Astrocyte (in vitro differentiated cells and primary cell): ENCODE measurements around the gene SLC25A21. TPM values are rescaled to one million over a fixed set of nuclear protein-coding genes. Genes with fewer than 3 reads are reported as not detected.

ENCODE experiments used
- DNase-seq: peaks from one replicate; pipeline ENCODE4 v3.0.0-alpha.2; 2010; ENCODE audit warnings: low read depth
- FAIRE-seq: peaks from 2 replicates; lab custom pipeline; 2011; peaks lifted over from hg19 to GRCh38; lab: Jason Lieb, UNC
- H2AFZ ChIP-seq: 2 replicates; pipeline ENCODE4 v1.6.0; 2012; ENCODE audit warnings: low read depth, low read length, inconsistent platforms
- H3K27ac ChIP-seq: 2 replicates; pipeline ENCODE4 v1.5.1; 2011; ENCODE audit warnings: low read depth, low read length, inconsistent platforms
- H3K27me3 ChIP-seq: 2 replicates; pipeline ENCODE4 v1.6.0; 2011; ENCODE audit warnings: low read length, inconsistent platforms; ENCODE audit not compliant: insufficient read depth
- H3K36me3 ChIP-seq: 2 replicates; pipeline ENCODE4 v1.5.1; 2011; ENCODE audit warnings: low read length, inconsistent platforms; ENCODE audit not compliant: insufficient read depth
- H3K4me1 ChIP-seq: 2 replicates; pipeline ENCODE4 v1.5.1; 2011; ENCODE audit warnings: low read length, inconsistent platforms; ENCODE audit not compliant: insufficient read depth
- H3K4me2 ChIP-seq: 2 replicates; pipeline ENCODE4 v1.6.0; 2012; ENCODE audit warnings: low read length, inconsistent platforms
- H3K4me3 ChIP-seq: 2 replicates; pipeline ENCODE4 v1.5.1; 2011; ENCODE audit warnings: low read depth, mild to moderate bottlenecking, low read length, inconsistent platforms; ENCODE audit not compliant: insufficient read depth
- H3K79me2 ChIP-seq: 2 replicates; pipeline ENCODE4 v1.6.0; 2012; ENCODE audit warnings: mild to moderate bottlenecking, low read length, inconsistent platforms; ENCODE audit not compliant: insufficient read depth
- H3K9ac ChIP-seq: 2 replicates; pipeline ENCODE4 v1.6.0; 2012; ENCODE audit warnings: mild to moderate bottlenecking, low read length, inconsistent platforms
- H3K9me3 ChIP-seq: 2 replicates; pipeline ENCODE4 v1.5.1; 2012; ENCODE audit warnings: low read depth, mild to moderate bottlenecking, low read length, inconsistent platforms; ENCODE audit not compliant: insufficient read depth
- H4K20me1 ChIP-seq: 2 replicates; pipeline ENCODE4 v1.6.0; 2012; ENCODE audit warnings: low read length, inconsistent platforms; ENCODE audit not compliant: insufficient read depth
- H3K27ac Mint-ChIP-seq: one replicate; pipeline ENCODE4 v1.8.0; 2021; ENCODE audit warnings: mild to moderate bottlenecking, mixed read lengths; ENCODE audit not compliant: unreplicated experiment
- H3K27me3 Mint-ChIP-seq: one replicate; pipeline ENCODE4 v1.8.0; 2021; ENCODE audit warnings: low read depth, mixed read lengths; ENCODE audit not compliant: unreplicated experiment
- H3K36me3 Mint-ChIP-seq: one replicate; pipeline ENCODE4 v1.8.0; 2021; ENCODE audit warnings: low read depth, mixed read lengths; ENCODE audit not compliant: unreplicated experiment
- H3K4me1 Mint-ChIP-seq: one replicate; pipeline ENCODE4 v1.8.0; 2021; ENCODE audit warnings: low read depth, mixed read lengths; ENCODE audit not compliant: unreplicated experiment
- H3K4me3 Mint-ChIP-seq: one replicate; pipeline ENCODE4 v1.8.0; 2021; ENCODE audit warnings: mild to moderate bottlenecking, moderate library complexity, mixed read lengths; ENCODE audit not compliant: unreplicated experiment
- H3K9me3 Mint-ChIP-seq: one replicate; pipeline ENCODE4 v1.8.0; 2021; ENCODE audit warnings: mild to moderate bottlenecking, mixed read lengths; ENCODE audit not compliant: unreplicated experiment
- CTCF ChIP-seq: IDR thresholded peaks from 2 replicates; pipeline ENCODE4 v1.5.1; 2011; ENCODE audit warnings: low read depth, mild to moderate bottlenecking, inconsistent platforms, low read length, moderate library complexity; ENCODE audit not compliant: insufficient read depth
- EZH2 ChIP-seq: IDR thresholded peaks from 2 replicates; pipeline ENCODE4 v1.6.1; 2012; ENCODE audit warnings: mild to moderate bottlenecking, low read length, inconsistent platforms; ENCODE audit not compliant: insufficient read depth
- total RNA-seq: library from RNA; stranded (reverse); gene quantifications from 2 replicates; pipeline ENCODE4 v1.2.1, GENCODE V29; 2021

SLC25A21 gene
- total RNA-seq, 1 donor from 2014 or later: 1.5 TPM

- peaks cover 29% of the 10 kb centered on the region for H3K4me1 Mint-ChIP-seq
- H3K27ac Mint-ChIP-seq: peak overlapping the region; percentile 86
- peak; percentile 94 for DNase-seq
Measured at GRCh38 chr14:37142835-37143401, 29.5 kb downstream of the SLC25A21 start.

GRCh38 chr14:37140176-37140575 lies 32.2 kb downstream of the SLC25A21 start:
- peaks cover 29% of the 10 kb centered on the region for H3K4me1 Mint-ChIP-seq
- DNase-seq (peak; percentile 77), FAIRE-seq (no peak)
- H3K27me3 ChIP-seq: no peaks in the 10 kb centered on the region
- H3K4me3 Mint-ChIP-seq: no peak overlapping the region
- no peaks in the 10 kb centered on the region for H4K20me1 ChIP-seq
- H3K4me3 ChIP-seq: no peak overlapping the region
- no peak overlapping the region for H3K9ac ChIP-seq
- H3K9me3 ChIP-seq: no peaks in the 10 kb centered on the region
- H3K36me3 Mint-ChIP-seq: no peaks in the 10 kb centered on the region
- peaks cover 13% of the 10 kb centered on the region for H3K4me1 ChIP-seq
- TF ChIP-seq EZH2 (no peak), CTCF (no peak)
- H3K36me3 ChIP-seq: no peaks in the 10 kb centered on the region
- no peaks in the 10 kb centered on the region for H3K9me3 Mint-ChIP-seq
- H3K27ac Mint-ChIP-seq: peak overlapping the region; percentile 69
- H3K79me2 ChIP-seq: no peaks in the 10 kb centered on the region
- H3K27me3 Mint-ChIP-seq: no peaks in the 10 kb centered on the region
- H3K27ac ChIP-seq: no peak overlapping the region
- H3K4me2 ChIP-seq: peak overlapping the region; percentile 46
- H2AFZ ChIP-seq: no peak overlapping the region

More at GRCh38 chr14:37142835-37143401, 29.5 kb downstream of the SLC25A21 start:
- H4K20me1 ChIP-seq: no peaks in the 10 kb centered on the region
- H3K79me2 ChIP-seq: no peaks in the 10 kb centered on the region
- no peak overlapping the region for H2AFZ ChIP-seq
- no peaks in the 10 kb centered on the region for H3K36me3 ChIP-seq
- no peaks in the 10 kb centered on the region for H3K9me3 Mint-ChIP-seq
- H3K9ac ChIP-seq: peak overlapping the region; percentile 62
- peak overlapping the region; percentile 70 for H3K27ac ChIP-seq
- TF ChIP-seq CTCF (no peak), EZH2 (no peak)
- no peaks in the 10 kb centered on the region for H3K36me3 Mint-ChIP-seq
- no peaks in the 10 kb centered on the region for H3K9me3 ChIP-seq
- no peak overlapping the region for H3K4me3 ChIP-seq
- H3K27me3 Mint-ChIP-seq: no peaks in the 10 kb centered on the region
- H3K27me3 ChIP-seq: no peaks in the 10 kb centered on the region
- no peak overlapping the region for H3K4me3 Mint-ChIP-seq
- H3K4me2 ChIP-seq: peak overlapping the region; percentile 63
- peaks cover 13% of the 10 kb centered on the region for H3K4me1 ChIP-seq
- FAIRE-seq: peak; percentile 78

GRCh38 chr14:37139710-37140109 lies 32.7 kb downstream of the SLC25A21 start:
- DNase-seq: peak; percentile 77
- Histone ChIP-seq H3K36me3 (no peaks in the 10 kb centered on the region), H3K9ac (no peak overlapping the region), H3K4me1 (peaks cover 13% of the 10 kb centered on the region), H3K4me3 (no peak overlapping the region), H3K27ac (no peak overlapping the region), H3K9me3 (no peaks in the 10 kb centered on the region), H3K4me2 (peak overlapping the region; percentile 46), H4K20me1 (no peaks in the 10 kb centered on the region), H3K27me3 (no peaks in the 10 kb centered on the region), H3K79me2 (no peaks in the 10 kb centered on the region), H2AFZ (no peak overlapping the region)
- FAIRE-seq: no peak
- no peaks in the 10 kb centered on the region for H3K9me3 Mint-ChIP-seq
- no peak overlapping the region for H3K27ac Mint-ChIP-seq
- peaks cover 29% of the 10 kb centered on the region for H3K4me1 Mint-ChIP-seq
- TF ChIP-seq EZH2 (no peak), CTCF (no peak)
- no peaks in the 10 kb centered on the region for H3K27me3 Mint-ChIP-seq
- no peaks in the 10 kb centered on the region for H3K36me3 Mint-ChIP-seq
- no peak overlapping the region for H3K4me3 Mint-ChIP-seq
